ENCODE data around the gene CTBS. TPM values are rescaled to one million over a fixed set of nuclear protein-coding genes. Genes with fewer than 3 reads are reported as not detected.
A peak's percentile ranks its signal among the peaks of the same experiment; 100 is the strongest.

The CTBS gene
- total and polyA plus RNA-seq, 2 experiments from 2014 or later = 4.3 to 5.1 TPM

DNA sequence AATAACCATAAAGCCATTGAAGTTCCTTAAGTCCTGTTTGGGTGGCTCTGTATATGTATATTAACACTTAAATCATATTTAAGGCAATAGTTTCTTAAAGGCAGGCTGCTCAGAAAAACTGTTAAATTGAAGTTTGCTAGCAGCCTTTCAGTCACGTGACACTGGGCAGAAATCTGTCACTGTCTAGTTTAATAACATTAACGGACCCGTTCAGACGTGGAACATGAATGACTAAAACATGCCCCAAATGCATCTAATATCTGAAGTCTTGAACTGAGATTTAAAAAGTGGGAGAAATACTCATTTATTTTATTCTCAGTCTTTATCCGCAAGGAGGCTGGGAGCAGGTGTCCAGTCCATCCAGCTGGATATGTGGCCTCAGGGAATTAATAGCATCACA is 71.3 kb downstream of the CTBS start:
- Histone ChIP-seq H3F3A (replicated peaks; ENCODE audit: low read depth) (no peaks in the 10 kb centered on the region), H4K20me1 (replicated peaks; ENCODE audit: insufficient read depth) (peaks cover 14% of the 10 kb centered on the region), H3K4me3 (no peak overlapping the region), H2AFZ (no peak overlapping the region), H3K79me2 (replicated peaks; ENCODE audit: insufficient read depth) (peaks cover 54% of the 10 kb centered on the region), H3K4me1 (ENCODE audit: insufficient read depth) (peaks cover 46% of the 10 kb centered on the region), H3K36me3 (ENCODE audit: insufficient read depth) (peaks cover 8% of the 10 kb centered on the region; the same call in 1 of the 2 replicates), H3K4me2 (0 out of 2 replicates have a peak overlapping the region, but pooled peaks have one; percentile 99), H3K27ac (ENCODE audit: low read depth) (no peak overlapping the region), H3K9me2 (ENCODE audit: insufficient read depth) (no peaks in the 10 kb centered on the region), H3K27me3 (ENCODE audit: insufficient read depth) (peaks cover 12% of the 10 kb centered on the region)
- H3K27me3 Mint-ChIP-seq (ENCODE audit: insufficient read depth, low read depth, poor library complexity) = peaks cover 14% of the 10 kb centered on the region
- H3K36me3 Mint-ChIP-seq (ENCODE audit: low read depth) = peaks cover 35% of the 10 kb centered on the region
- ATAC-seq (no peak), DNase-seq (ENCODE audit: low spot score) (no peak)
- H3K4me3 Mint-ChIP-seq = no peak overlapping the region
- H3K4me1 Mint-ChIP-seq = peaks cover 44% of the 10 kb centered on the region
- no peaks in the 10 kb centered on the region for H3K9me3 Mint-ChIP-seq
- TF ChIP-seq STAT1 (IDR thresholded peaks at IDR 0.05; ENCODE audit: unreplicated experiment) (no peak), POLR2AphosphoS5 (IDR thresholded peaks at IDR 0.05; ENCODE audit: low read depth) (no peak)
- TF ChIP-seq, protein P1, sequence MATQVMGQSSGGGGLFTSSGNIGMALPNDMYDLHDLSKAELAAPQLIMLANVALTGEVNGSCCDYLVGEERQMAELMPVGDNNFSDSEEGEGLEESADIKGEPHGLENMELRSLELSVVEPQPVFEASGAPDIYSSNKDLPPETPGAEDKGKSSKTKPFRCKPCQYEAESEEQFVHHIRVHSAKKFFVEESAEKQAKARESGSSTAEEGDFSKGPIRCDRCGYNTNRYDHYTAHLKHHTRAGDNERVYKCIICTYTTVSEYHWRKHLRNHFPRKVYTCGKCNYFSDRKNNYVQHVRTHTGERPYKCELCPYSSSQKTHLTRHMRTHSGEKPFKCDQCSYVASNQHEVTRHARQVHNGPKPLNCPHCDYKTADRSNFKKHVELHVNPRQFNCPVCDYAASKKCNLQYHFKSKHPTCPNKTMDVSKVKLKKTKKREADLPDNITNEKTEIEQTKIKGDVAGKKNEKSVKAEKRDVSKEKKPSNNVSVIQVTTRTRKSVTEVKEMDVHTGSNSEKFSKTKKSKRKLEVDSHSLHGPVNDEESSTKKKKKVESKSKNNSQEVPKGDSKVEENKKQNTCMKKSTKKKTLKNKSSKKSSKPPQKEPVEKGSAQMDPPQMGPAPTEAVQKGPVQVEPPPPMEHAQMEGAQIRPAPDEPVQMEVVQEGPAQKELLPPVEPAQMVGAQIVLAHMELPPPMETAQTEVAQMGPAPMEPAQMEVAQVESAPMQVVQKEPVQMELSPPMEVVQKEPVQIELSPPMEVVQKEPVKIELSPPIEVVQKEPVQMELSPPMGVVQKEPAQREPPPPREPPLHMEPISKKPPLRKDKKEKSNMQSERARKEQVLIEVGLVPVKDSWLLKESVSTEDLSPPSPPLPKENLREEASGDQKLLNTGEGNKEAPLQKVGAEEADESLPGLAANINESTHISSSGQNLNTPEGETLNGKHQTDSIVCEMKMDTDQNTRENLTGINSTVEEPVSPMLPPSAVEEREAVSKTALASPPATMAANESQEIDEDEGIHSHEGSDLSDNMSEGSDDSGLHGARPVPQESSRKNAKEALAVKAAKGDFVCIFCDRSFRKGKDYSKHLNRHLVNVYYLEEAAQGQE (IDR thresholded peaks at IDR 0.05; ENCODE audit: unreplicated experiment) = no peak
- H3K27ac Mint-ChIP-seq = no peak overlapping the region

Other genes starting within 250 kb of the CTBS start
- gene DNASE2B, start 176.0 kb downstream of the CTBS start, total RNA-seq (2014; rRNA removed; shearing (Covaris generic)) = not detected in 2 replicates
- gene DNASE2B, start 176.0 kb downstream of the CTBS start, polyA plus RNA-seq (2016; fragmentation: Nextera tagmentation; extraction: Ambion mirVana) = not detected in 2 replicates
- gene RPF1, start 95.2 kb downstream of the CTBS start, total RNA-seq (2014; rRNA removed; shearing (Covaris generic)) = 56.4 and 62.6 TPM in 2 replicates
- gene RPF1, start 95.2 kb downstream of the CTBS start, polyA plus RNA-seq (2016; fragmentation: Nextera tagmentation; extraction: Ambion mirVana) = 57.1 and 58.9 TPM in 2 replicates
- gene SPATA1, start 68.1 kb downstream of the CTBS start, total RNA-seq (2014; rRNA removed; shearing (Covaris generic)) = not detected in 2 replicates
- gene SPATA1, start 68.1 kb downstream of the CTBS start, polyA plus RNA-seq (2016; fragmentation: Nextera tagmentation; extraction: Ambion mirVana) = 2.8 and 3.3 TPM in 2 replicates
- 71.5 and 95.9 TPM in 2 replicates for gene GNG5, start 67.9 kb downstream of the CTBS start, total RNA-seq (2014; rRNA removed; shearing (Covaris generic))
- gene GNG5, start 67.9 kb downstream of the CTBS start, polyA plus RNA-seq (2016; fragmentation: Nextera tagmentation; extraction: Ambion mirVana) = 674 and 728 TPM in 2 replicates
- 27.5 and 28.4 TPM in 2 replicates for gene SSX2IP, start 116.0 kb upstream of the CTBS start, total RNA-seq (2014; rRNA removed; shearing (Covaris generic))
- gene SSX2IP, start 116.0 kb upstream of the CTBS start, polyA plus RNA-seq (2016; fragmentation: Nextera tagmentation; extraction: Ambion mirVana) = 20.1 and 23.2 TPM in 2 replicates

Data from GM23338 (cell line).